Astrocyte (in vitro differentiated cells and primary cell): ENCODE results near the gene TRIO. TPM values are rescaled to one million over a fixed set of nuclear protein-coding genes. Genes with fewer than 3 reads are reported as not detected.

ENCODE experiments used
- DNase-seq: peaks from one replicate; pipeline ENCODE4 v3.0.0-alpha.2; 2010; ENCODE audit warnings: low read depth
- FAIRE-seq: peaks from 2 replicates; lab custom pipeline; 2011; peaks lifted over from hg19 to GRCh38; lab: Jason Lieb, UNC
- H2AFZ ChIP-seq: 2 replicates; pipeline ENCODE4 v1.6.0; 2012; ENCODE audit warnings: low read depth, low read length, inconsistent platforms
- H3K27ac ChIP-seq: 2 replicates; pipeline ENCODE4 v1.5.1; 2011; ENCODE audit warnings: low read depth, low read length, inconsistent platforms
- H3K27me3 ChIP-seq: 2 replicates; pipeline ENCODE4 v1.6.0; 2011; ENCODE audit warnings: low read length, inconsistent platforms; ENCODE audit not compliant: insufficient read depth
- H3K36me3 ChIP-seq: 2 replicates; pipeline ENCODE4 v1.5.1; 2011; ENCODE audit warnings: low read length, inconsistent platforms; ENCODE audit not compliant: insufficient read depth
- H3K4me1 ChIP-seq: 2 replicates; pipeline ENCODE4 v1.5.1; 2011; ENCODE audit warnings: low read length, inconsistent platforms; ENCODE audit not compliant: insufficient read depth
- H3K4me2 ChIP-seq: 2 replicates; pipeline ENCODE4 v1.6.0; 2012; ENCODE audit warnings: low read length, inconsistent platforms
- H3K4me3 ChIP-seq: 2 replicates; pipeline ENCODE4 v1.5.1; 2011; ENCODE audit warnings: low read depth, mild to moderate bottlenecking, low read length, inconsistent platforms; ENCODE audit not compliant: insufficient read depth
- H3K79me2 ChIP-seq: 2 replicates; pipeline ENCODE4 v1.6.0; 2012; ENCODE audit warnings: mild to moderate bottlenecking, low read length, inconsistent platforms; ENCODE audit not compliant: insufficient read depth
- H3K9ac ChIP-seq: 2 replicates; pipeline ENCODE4 v1.6.0; 2012; ENCODE audit warnings: mild to moderate bottlenecking, low read length, inconsistent platforms
- H3K9me3 ChIP-seq: 2 replicates; pipeline ENCODE4 v1.5.1; 2012; ENCODE audit warnings: low read depth, mild to moderate bottlenecking, low read length, inconsistent platforms; ENCODE audit not compliant: insufficient read depth
- H4K20me1 ChIP-seq: 2 replicates; pipeline ENCODE4 v1.6.0; 2012; ENCODE audit warnings: low read length, inconsistent platforms; ENCODE audit not compliant: insufficient read depth
- H3K27ac Mint-ChIP-seq: one replicate; pipeline ENCODE4 v1.8.0; 2021; ENCODE audit warnings: mild to moderate bottlenecking, mixed read lengths; ENCODE audit not compliant: unreplicated experiment
- H3K27me3 Mint-ChIP-seq: one replicate; pipeline ENCODE4 v1.8.0; 2021; ENCODE audit warnings: low read depth, mixed read lengths; ENCODE audit not compliant: unreplicated experiment
- H3K36me3 Mint-ChIP-seq: one replicate; pipeline ENCODE4 v1.8.0; 2021; ENCODE audit warnings: low read depth, mixed read lengths; ENCODE audit not compliant: unreplicated experiment
- H3K4me1 Mint-ChIP-seq: one replicate; pipeline ENCODE4 v1.8.0; 2021; ENCODE audit warnings: low read depth, mixed read lengths; ENCODE audit not compliant: unreplicated experiment
- H3K4me3 Mint-ChIP-seq: one replicate; pipeline ENCODE4 v1.8.0; 2021; ENCODE audit warnings: mild to moderate bottlenecking, moderate library complexity, mixed read lengths; ENCODE audit not compliant: unreplicated experiment
- H3K9me3 Mint-ChIP-seq: one replicate; pipeline ENCODE4 v1.8.0; 2021; ENCODE audit warnings: mild to moderate bottlenecking, mixed read lengths; ENCODE audit not compliant: unreplicated experiment
- EZH2 ChIP-seq: IDR thresholded peaks from 2 replicates; pipeline ENCODE4 v1.6.1; 2012; ENCODE audit warnings: mild to moderate bottlenecking, low read length, inconsistent platforms; ENCODE audit not compliant: insufficient read depth
- total RNA-seq: library from RNA; stranded (reverse); gene quantifications from 2 replicates; pipeline ENCODE4 v1.2.1, GENCODE V29; 2021
- TF ChIP-seq, protein P1 (sequence below): IDR thresholded peaks from 2 replicates; pipeline ENCODE4 v1.5.1; 2011; ENCODE audit warnings: low read depth, mild to moderate bottlenecking, inconsistent platforms, low read length, moderate library complexity; ENCODE audit not compliant: insufficient read depth

The TRIO gene
- total RNA-seq, 1 donor from 2014 or later: 347 TPM

GRCh38 chr5:14108170-14108996 lies 34.8 kb upstream of the TRIO start:
- Mint-ChIP-seq H3K27me3 (no peaks in the 10 kb centered on the region), H3K36me3 (no peaks in the 10 kb centered on the region), H3K27ac (peak overlapping the region; percentile 82), H3K9me3 (peaks cover 7% of the 10 kb centered on the region), H3K4me1 (peaks cover 28% of the 10 kb centered on the region), H3K4me3 (peak overlapping the region; percentile 37)
- TF ChIP-seq EZH2: no peak
- TF ChIP-seq, protein P1, sequence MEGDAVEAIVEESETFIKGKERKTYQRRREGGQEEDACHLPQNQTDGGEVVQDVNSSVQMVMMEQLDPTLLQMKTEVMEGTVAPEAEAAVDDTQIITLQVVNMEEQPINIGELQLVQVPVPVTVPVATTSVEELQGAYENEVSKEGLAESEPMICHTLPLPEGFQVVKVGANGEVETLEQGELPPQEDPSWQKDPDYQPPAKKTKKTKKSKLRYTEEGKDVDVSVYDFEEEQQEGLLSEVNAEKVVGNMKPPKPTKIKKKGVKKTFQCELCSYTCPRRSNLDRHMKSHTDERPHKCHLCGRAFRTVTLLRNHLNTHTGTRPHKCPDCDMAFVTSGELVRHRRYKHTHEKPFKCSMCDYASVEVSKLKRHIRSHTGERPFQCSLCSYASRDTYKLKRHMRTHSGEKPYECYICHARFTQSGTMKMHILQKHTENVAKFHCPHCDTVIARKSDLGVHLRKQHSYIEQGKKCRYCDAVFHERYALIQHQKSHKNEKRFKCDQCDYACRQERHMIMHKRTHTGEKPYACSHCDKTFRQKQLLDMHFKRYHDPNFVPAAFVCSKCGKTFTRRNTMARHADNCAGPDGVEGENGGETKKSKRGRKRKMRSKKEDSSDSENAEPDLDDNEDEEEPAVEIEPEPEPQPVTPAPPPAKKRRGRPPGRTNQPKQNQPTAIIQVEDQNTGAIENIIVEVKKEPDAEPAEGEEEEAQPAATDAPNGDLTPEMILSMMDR: peak; percentile 47
- Histone ChIP-seq H3K4me2 (peak overlapping the region; percentile 45), H3K36me3 (no peaks in the 10 kb centered on the region), H3K4me3 (no peak overlapping the region), H2AFZ (peak overlapping the region; percentile 8), H3K4me1 (peaks cover 29% of the 10 kb centered on the region), H3K27me3 (no peaks in the 10 kb centered on the region), H3K9me3 (peaks cover 6% of the 10 kb centered on the region), H3K79me2 (no peaks in the 10 kb centered on the region), H3K27ac (peak overlapping the region; percentile 65), H4K20me1 (no peaks in the 10 kb centered on the region), H3K9ac (peak overlapping the region; percentile 32)
- DNase-seq (peak; percentile 69), FAIRE-seq (no peak)

DNA sequence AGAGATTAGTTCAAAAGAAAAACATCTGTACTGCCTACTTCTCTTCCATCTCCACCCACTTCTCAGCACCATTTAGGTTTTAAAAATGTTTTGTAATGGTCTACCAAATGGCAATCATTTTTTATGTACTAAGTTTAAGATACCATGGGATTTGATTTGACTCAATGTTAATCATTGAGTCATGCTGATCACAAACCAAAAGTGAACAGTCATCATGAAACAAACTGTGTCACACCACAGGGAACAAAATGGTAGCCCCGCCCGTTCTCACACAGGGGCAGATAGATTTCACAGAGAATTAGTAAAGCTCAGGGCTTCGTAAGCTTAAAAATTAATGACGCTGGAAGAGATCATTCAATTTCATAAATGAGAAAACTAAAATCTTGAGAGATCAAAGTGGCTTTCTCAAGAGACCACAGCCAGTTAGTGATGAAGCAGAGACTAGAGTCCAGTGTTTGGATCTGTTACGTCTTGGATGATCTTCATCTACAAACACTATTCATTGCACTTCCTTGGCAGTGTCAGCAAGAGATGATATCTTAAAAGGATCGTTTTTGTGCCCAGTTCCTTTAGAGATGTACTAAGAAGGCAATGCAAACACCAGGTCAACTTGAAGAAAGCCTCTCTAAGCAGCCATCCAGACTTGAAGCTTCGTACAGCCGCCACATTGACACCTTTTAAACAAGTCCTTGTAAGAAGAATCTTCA lies 33.9 kb upstream of the TRIO start:
- H3K27ac Mint-ChIP-seq: peak overlapping the region; percentile 82
- peak; percentile 37 for FAIRE-seq

GRCh38 chr5:14109771-14110170 lies 33.4 kb upstream of the TRIO start:
- peak overlapping the region; percentile 45 for H3K4me2 ChIP-seq
- H3K27me3 ChIP-seq: no peaks in the 10 kb centered on the region
- DNase-seq (no peak), FAIRE-seq (peak; percentile 63)
- H3K27ac ChIP-seq: peak overlapping the region; percentile 65
- Mint-ChIP-seq H3K4me3 (no peak overlapping the region), H3K36me3 (no peaks in the 10 kb centered on the region), H3K27me3 (no peaks in the 10 kb centered on the region), H3K27ac (peak overlapping the region; percentile 38), H3K9me3 (peaks cover 6% of the 10 kb centered on the region), H3K4me1 (peaks cover 33% of the 10 kb centered on the region)
- H3K9ac ChIP-seq: no peak overlapping the region
- no peak overlapping the region for H3K4me3 ChIP-seq
- no peaks in the 10 kb centered on the region for H4K20me1 ChIP-seq
- H2AFZ ChIP-seq: no peak overlapping the region
- H3K9me3 ChIP-seq: peaks cover 3% of the 10 kb centered on the region
- H3K79me2 ChIP-seq: no peaks in the 10 kb centered on the region
- no peaks in the 10 kb centered on the region for H3K36me3 ChIP-seq
- TF ChIP-seq, protein P1: no peak
- TF ChIP-seq EZH2: no peak
- peaks cover 35% of the 10 kb centered on the region for H3K4me1 ChIP-seq

More for the DNA sequence above, 33.9 kb upstream of the TRIO start:
- peaks cover 3% of the 10 kb centered on the region for H3K9me3 ChIP-seq
- H3K27ac ChIP-seq: peak overlapping the region; percentile 65
- no peaks in the 10 kb centered on the region for H3K27me3 ChIP-seq
- Mint-ChIP-seq H3K4me1 (peaks cover 28% of the 10 kb centered on the region), H3K9me3 (peaks cover 2% of the 10 kb centered on the region), H3K27me3 (no peaks in the 10 kb centered on the region), H3K4me3 (no peak overlapping the region), H3K36me3 (no peaks in the 10 kb centered on the region)
- DNase-seq: peak; percentile 56
- no peaks in the 10 kb centered on the region for H3K36me3 ChIP-seq
- no peak for TF ChIP-seq EZH2
- H3K4me1 ChIP-seq: peaks cover 29% of the 10 kb centered on the region
- peak overlapping the region; percentile 45 for H3K4me2 ChIP-seq
- H4K20me1 ChIP-seq: no peaks in the 10 kb centered on the region
- H3K79me2 ChIP-seq: no peaks in the 10 kb centered on the region
- H2AFZ ChIP-seq: peak overlapping the region; percentile 6
- H3K4me3 ChIP-seq: no peak overlapping the region
- H3K9ac ChIP-seq: peak overlapping the region; percentile 32
